CD8-positive, alpha-beta memory T cell (primary cell): ENCODE measurements around the gene PRKG1. TPM values are rescaled to one million over a fixed set of nuclear protein-coding genes. Genes with fewer than 3 reads are reported as not detected.

Experiments used
- CTCF ChIA-PET: fragments of 350-600 bp; sonication (Branson Sonifier 250); formaldehyde crosslinking; loops from one replicate; lab custom pipeline; 2021; ENCODE audit warnings: antibody characterized with exemption; lab: Charles Lee
- POLR2A ChIA-PET: fragments of 350-600 bp; sonication (Branson Sonifier 250); formaldehyde crosslinking; loops from one replicate; lab custom pipeline; 2021; ENCODE audit warnings: antibody characterized with exemption; lab: Charles Lee
- DNase-seq, 5 donors: peaks; one replicate each; pipeline versions ENCODE4 v3.0.0 to v3.0.0-alpha.2; 2020 to 2022; ENCODE audit warnings: mixed read lengths in 1 of 5
- H3K27ac ChIP-seq: one replicate; pipeline ENCODE4 v1.7.0; 2013; ENCODE audit warnings: low read depth, mild to moderate bottlenecking, low read length, moderate library complexity
- H3K27me3 ChIP-seq: 2 replicates; pipeline ENCODE4 v1.7.0; 2013; ENCODE audit warnings: low read length, mild to moderate bottlenecking; ENCODE audit not compliant: insufficient read depth, poor library complexity, severe bottlenecking
- H3K36me3 ChIP-seq: 2 replicates; pipeline ENCODE4 v1.7.0; 2013; ENCODE audit warnings: mild to moderate bottlenecking, low read length, moderate library complexity; ENCODE audit not compliant: insufficient read depth
- H3K4me1 ChIP-seq: 2 replicates; pipeline ENCODE4 v1.7.0; 2013; ENCODE audit warnings: mild to moderate bottlenecking, low read length, moderate library complexity; ENCODE audit not compliant: insufficient read depth
- H3K4me3 ChIP-seq: 2 replicates; pipeline ENCODE4 v1.7.0; 2013; ENCODE audit warnings: mild to moderate bottlenecking, low read length
- H3K9me3 ChIP-seq: 2 replicates; pipeline ENCODE4 v1.7.0; 2013; ENCODE audit warnings: mild to moderate bottlenecking, low read length
- H3K27ac Mint-ChIP-seq, 8 donors: one replicate each; pipeline ENCODE4 v1.8.0; 2020 to 2021; ENCODE audit warnings: mixed read lengths in 8 of 8, mild to moderate bottlenecking in 6 of 8, inconsistent platforms in 3 of 8, moderate library complexity in 3 of 8
- H3K27me3 Mint-ChIP-seq, 2 donors: one replicate each; pipeline ENCODE4 v1.8.0; 2020 to 2021; ENCODE audit warnings: mixed read lengths in 2 of 2, mild to moderate bottlenecking in 1 of 2, moderate library complexity in 1 of 2
- H3K36me3 Mint-ChIP-seq, 3 donors: one replicate each; pipeline ENCODE4 v1.8.0; 2020 to 2021; ENCODE audit warnings: mixed read lengths in 3 of 3, inconsistent platforms in 1 of 3, mild to moderate bottlenecking in 1 of 3
- H3K4me1 Mint-ChIP-seq, 3 donors: one replicate each; pipeline ENCODE4 v1.8.0; 2020 to 2021; ENCODE audit warnings: mixed read lengths in 3 of 3, inconsistent platforms in 1 of 3, mild to moderate bottlenecking in 1 of 3
- H3K4me3 Mint-ChIP-seq, 7 donors: one replicate each; pipeline ENCODE4 v1.8.0; 2020 to 2021; ENCODE audit warnings: mixed read lengths in 7 of 7, mild to moderate bottlenecking in 6 of 7, moderate library complexity in 4 of 7, inconsistent platforms in 2 of 7
- H3K9me3 Mint-ChIP-seq, 5 donors: one replicate each; pipeline ENCODE4 v1.8.0; 2020 to 2022; ENCODE audit warnings: mixed read lengths in 5 of 5, mild to moderate bottlenecking in 3 of 5, moderate library complexity in 2 of 5, inconsistent platforms in 1 of 5
- polyA plus RNA-seq: library from polyadenylated mRNA; unstranded; fragments of 300-500 nt; fragmentation: Illumina TruSeq; gene quantifications from one replicate; pipeline ENCODE4 v1.2.3, GENCODE V29; 2021
- total RNA-seq, 2 experiments: library from RNA; stranded (reverse); gene quantifications; one replicate each; pipeline ENCODE4 v1.2.3, GENCODE V29; 2021

Gene PRKG1
- total and polyA plus RNA-seq, 3 experiments from 2014 or later: not detected

DNA sequence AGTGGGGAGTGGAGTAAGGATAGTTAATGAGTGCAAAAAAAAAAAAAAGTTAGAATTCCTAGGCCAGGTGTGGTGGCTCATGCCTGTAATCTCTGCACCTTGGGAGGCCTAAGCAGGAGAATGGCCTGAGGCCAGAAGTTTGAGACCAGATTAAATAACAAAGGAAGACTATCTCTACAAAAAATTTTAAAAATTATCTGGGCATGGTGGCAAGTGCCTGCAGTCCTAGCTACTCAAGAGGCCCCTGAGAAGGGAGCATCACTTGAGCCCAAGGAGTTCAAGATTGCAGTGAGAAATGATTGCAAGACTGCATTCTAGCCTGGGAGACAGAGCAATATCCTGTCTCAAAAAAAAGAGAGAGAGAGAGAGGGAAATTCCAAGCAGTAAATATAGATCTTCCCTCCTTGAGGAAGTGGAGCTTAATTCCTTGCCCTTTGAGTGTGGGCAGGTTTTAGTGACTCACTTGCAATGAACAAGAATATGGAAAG lies 644.6 kb downstream of the PRKG1 start:
- H3K27me3 ChIP-seq: no peaks in the 10 kb centered on the region
- no peaks in the 10 kb centered on the region for H3K36me3 ChIP-seq
- H3K9me3 ChIP-seq: no peaks in the 10 kb centered on the region
- Mint-ChIP-seq H3K4me3 (no peak overlapping the region), H3K27me3 (peaks cover 13 to 38% of the 10 kb centered on the region in 2 donors), H3K27ac (peak overlapping the region in 1 of 8 donors; percentile 19), H3K9me3 (no peaks in the 10 kb centered on the region), H3K36me3 (no peaks in the 10 kb centered on the region), H3K4me1 (no peaks in the 10 kb centered on the region)
- H3K4me1 ChIP-seq: no peaks in the 10 kb centered on the region
- H3K4me3 ChIP-seq: no peak overlapping the region
- H3K27ac ChIP-seq: no peak overlapping the region
- no peak for DNase-seq
- CTCF ChIA-PET: no interaction called here
- POLR2A ChIA-PET: no interaction called here

DNA sequence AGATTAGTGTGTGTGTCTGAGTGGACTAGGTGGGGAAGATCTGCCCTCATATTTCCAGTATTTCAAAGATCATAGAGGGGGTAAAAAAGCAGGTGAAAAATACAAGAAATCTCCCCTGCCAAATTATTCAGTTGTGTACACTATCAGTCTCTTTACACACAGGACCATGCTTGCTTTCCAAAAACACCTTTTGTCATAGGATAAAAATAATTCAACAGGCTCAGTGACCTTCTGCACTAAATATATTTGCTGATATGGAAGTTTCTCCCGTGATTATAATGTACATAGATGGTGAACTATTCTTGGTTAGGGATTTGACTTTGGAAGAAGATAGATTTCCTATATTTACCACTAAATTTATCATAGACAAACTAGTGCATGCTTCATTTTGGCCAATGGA lies 649.8 kb downstream of the PRKG1 start:
- Histone ChIP-seq H3K4me1 (no peaks in the 10 kb centered on the region), H3K27ac (no peak overlapping the region), H3K27me3 (no peaks in the 10 kb centered on the region), H3K36me3 (no peaks in the 10 kb centered on the region), H3K4me3 (no peak overlapping the region), H3K9me3 (no peaks in the 10 kb centered on the region)
- no peak for DNase-seq
- Mint-ChIP-seq H3K4me3 (no peak overlapping the region), H3K9me3 (no peaks in the 10 kb centered on the region), H3K27me3 (peaks cover 5 to 18% of the 10 kb centered on the region in 2 donors), H3K4me1 (no peaks in the 10 kb centered on the region), H3K36me3 (no peaks in the 10 kb centered on the region), H3K27ac (no peak overlapping the region)
- ChIA-PET CTCF (no interaction called here), POLR2A (no interaction called here)

GRCh38 chr10:51729822-51730555 lies 655.7 kb downstream of the PRKG1 start:
- Histone ChIP-seq H3K27ac (no peak overlapping the region), H3K27me3 (no peaks in the 10 kb centered on the region), H3K4me1 (no peaks in the 10 kb centered on the region), H3K9me3 (no peaks in the 10 kb centered on the region), H3K4me3 (no peak overlapping the region), H3K36me3 (no peaks in the 10 kb centered on the region)
- Mint-ChIP-seq H3K9me3 (no peaks in the 10 kb centered on the region), H3K36me3 (no peaks in the 10 kb centered on the region), H3K4me1 (no peaks in the 10 kb centered on the region), H3K27ac (no peak overlapping the region), H3K27me3 (peaks cover 0 to 9% of the 10 kb centered on the region in 2 donors), H3K4me3 (no peak overlapping the region)
- CTCF ChIA-PET: no interaction called here
- DNase-seq: no peak
- POLR2A ChIA-PET: no interaction called here

DNA sequence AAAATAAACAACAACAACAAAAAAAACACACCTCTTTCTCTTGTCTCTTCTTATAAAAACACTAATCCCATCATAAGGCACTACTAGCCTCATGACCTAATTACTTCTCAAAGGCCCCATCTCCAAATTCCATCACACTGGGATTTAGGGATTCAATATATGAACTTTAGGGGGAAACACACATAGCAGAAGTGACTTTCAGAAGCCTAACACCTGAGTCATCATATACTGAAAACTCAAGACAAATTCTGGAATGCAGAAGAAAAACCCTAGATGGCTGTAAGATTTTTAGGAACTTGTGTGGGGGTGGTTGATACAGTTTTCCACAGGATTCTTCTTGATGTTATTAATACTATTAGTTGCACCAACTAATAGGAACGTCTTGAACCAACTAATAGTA lies 658.8 kb downstream of the PRKG1 start:
- H3K9me3 ChIP-seq: no peaks in the 10 kb centered on the region
- H3K27ac ChIP-seq: no peak overlapping the region
- H3K27me3 ChIP-seq: no peaks in the 10 kb centered on the region
- Mint-ChIP-seq H3K4me3 (no peak overlapping the region), H3K27me3 (peaks cover 0 to 8% of the 10 kb centered on the region in 2 donors), H3K4me1 (no peaks in the 10 kb centered on the region), H3K36me3 (no peaks in the 10 kb centered on the region), H3K27ac (no peak overlapping the region), H3K9me3 (no peaks in the 10 kb centered on the region)
- no peak for DNase-seq
- no peak overlapping the region for H3K4me3 ChIP-seq
- no peaks in the 10 kb centered on the region for H3K4me1 ChIP-seq
- H3K36me3 ChIP-seq: no peaks in the 10 kb centered on the region
- POLR2A ChIA-PET: no interaction called here
- CTCF ChIA-PET: no interaction called here

GRCh38 chr10:51743146-51743545 lies 668.9 kb downstream of the PRKG1 start:
- Mint-ChIP-seq H3K9me3 (no peaks in the 10 kb centered on the region), H3K27me3 (peaks cover 0 to 12% of the 10 kb centered on the region in 2 donors), H3K4me1 (no peaks in the 10 kb centered on the region), H3K4me3 (no peak overlapping the region), H3K27ac (peak overlapping the region in 1 of 8 donors; percentile 59), H3K36me3 (no peaks in the 10 kb centered on the region)
- no peaks in the 10 kb centered on the region for H3K36me3 ChIP-seq
- H3K4me1 ChIP-seq: no peaks in the 10 kb centered on the region
- no peaks in the 10 kb centered on the region for H3K27me3 ChIP-seq
- DNase-seq: no peak
- ChIA-PET POLR2A (no interaction called here), CTCF (no interaction called here)
- no peak overlapping the region for H3K4me3 ChIP-seq
- H3K27ac ChIP-seq: no peak overlapping the region
- H3K9me3 ChIP-seq: no peaks in the 10 kb centered on the region

DNA sequence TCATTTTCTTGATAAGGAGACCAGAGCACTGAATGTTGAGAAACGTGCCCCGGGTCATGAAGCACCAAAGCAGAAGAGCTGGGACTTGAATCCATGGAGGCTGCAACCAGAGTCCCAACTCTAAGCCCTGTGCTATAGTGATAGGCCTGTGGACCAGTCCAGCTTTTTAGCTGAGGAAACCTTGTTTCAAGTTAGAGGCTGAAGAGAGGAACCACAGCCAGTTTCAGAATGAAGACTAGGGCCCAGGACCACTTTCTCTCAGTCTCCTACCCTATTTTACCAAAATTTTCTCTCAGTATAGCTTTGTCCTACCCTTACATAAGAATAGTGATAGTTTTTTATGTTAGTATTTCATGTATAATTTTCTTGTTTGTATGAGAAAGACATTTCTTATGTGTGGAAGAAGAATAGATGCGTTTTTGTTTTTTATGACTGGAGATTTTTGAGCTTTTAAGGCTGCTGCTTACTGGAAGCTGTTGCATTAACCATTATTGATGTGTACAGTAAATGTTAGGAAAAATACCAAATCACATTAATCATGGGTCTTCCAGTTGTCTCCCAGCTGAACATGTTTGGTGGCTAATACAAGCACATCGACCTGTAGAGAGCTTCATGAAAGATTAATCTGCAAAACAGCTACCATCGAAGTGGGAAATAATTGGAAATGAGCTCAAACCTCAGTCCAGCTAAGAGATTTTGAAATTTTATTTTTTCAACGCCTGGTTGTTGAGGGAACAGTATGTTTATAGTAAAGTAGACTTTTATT lies 670.1 kb downstream of the PRKG1 start:
- POLR2A ChIA-PET: no interaction called here
- CTCF ChIA-PET: no interaction called here
- Mint-ChIP-seq H3K27ac (no peak overlapping the region), H3K36me3 (no peaks in the 10 kb centered on the region), H3K27me3 (peaks cover 0 to 10% of the 10 kb centered on the region in 2 donors), H3K4me1 (no peaks in the 10 kb centered on the region), H3K4me3 (no peak overlapping the region), H3K9me3 (no peaks in the 10 kb centered on the region)
- no peak overlapping the region for H3K4me3 ChIP-seq
- H3K27ac ChIP-seq: no peak overlapping the region
- H3K27me3 ChIP-seq: no peaks in the 10 kb centered on the region
- no peak for DNase-seq
- no peaks in the 10 kb centered on the region for H3K9me3 ChIP-seq
- H3K36me3 ChIP-seq: no peaks in the 10 kb centered on the region
- no peaks in the 10 kb centered on the region for H3K4me1 ChIP-seq

DNA sequence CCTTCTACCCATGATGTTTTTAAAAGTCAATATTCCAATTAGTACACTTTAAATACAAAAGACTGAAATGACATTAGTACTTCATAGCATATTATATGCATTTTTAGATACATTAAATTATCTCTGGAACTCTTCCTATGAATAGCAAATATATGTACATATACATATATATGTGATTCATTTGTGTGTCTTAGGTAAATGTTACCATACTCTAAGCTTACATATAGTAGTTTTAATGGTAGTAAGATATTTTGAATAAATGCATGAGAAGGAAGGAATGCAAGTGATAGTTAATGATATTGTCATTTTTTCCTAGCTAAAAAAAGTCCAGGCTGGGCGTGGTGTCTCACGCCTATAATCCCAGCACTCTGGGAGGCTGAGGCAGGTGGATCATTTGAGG lies 671.1 kb downstream of the PRKG1 start:
- H3K4me3 Mint-ChIP-seq: no peak overlapping the region
- no peak for DNase-seq
- no peaks in the 10 kb centered on the region for H3K9me3 Mint-ChIP-seq
- POLR2A ChIA-PET: no interaction called here
- no peaks in the 10 kb centered on the region for H3K27me3 ChIP-seq
- no peaks in the 10 kb centered on the region for H3K4me1 Mint-ChIP-seq
- H3K36me3 Mint-ChIP-seq: no peaks in the 10 kb centered on the region
- CTCF ChIA-PET: no interaction called here
- no peak overlapping the region for H3K27ac Mint-ChIP-seq
- H3K27me3 Mint-ChIP-seq: peaks cover 0 to 10% of the 10 kb centered on the region in 2 donors
- no peaks in the 10 kb centered on the region for H3K9me3 ChIP-seq
- no peaks in the 10 kb centered on the region for H3K4me1 ChIP-seq
- H3K36me3 ChIP-seq: no peaks in the 10 kb centered on the region
- H3K27ac ChIP-seq: no peak overlapping the region
- H3K4me3 ChIP-seq: no peak overlapping the region

DNA sequence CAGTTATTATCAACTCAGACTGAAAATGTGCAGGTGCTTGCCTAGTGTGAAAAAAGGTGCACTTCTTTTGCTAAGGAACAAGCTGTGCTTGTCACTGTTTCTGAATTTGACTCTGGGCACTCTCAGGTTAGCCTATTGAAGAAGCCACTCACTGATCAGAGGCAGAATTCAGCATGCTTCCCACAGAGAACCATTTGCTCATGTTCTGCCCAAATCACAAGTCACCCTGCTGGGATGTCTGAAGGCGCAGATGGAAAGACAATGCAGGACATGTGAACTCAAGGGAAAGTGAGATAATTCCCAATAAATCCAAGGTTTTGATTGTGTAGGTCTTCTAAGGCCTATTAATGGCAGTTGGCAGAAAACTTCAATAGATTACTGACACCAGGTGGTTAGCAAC lies 672.9 kb downstream of the PRKG1 start:
- H3K9me3 Mint-ChIP-seq: no peaks in the 10 kb centered on the region
- H3K4me1 ChIP-seq: no peaks in the 10 kb centered on the region
- no peak overlapping the region for H3K4me3 ChIP-seq
- H3K27ac Mint-ChIP-seq: no peak overlapping the region
- H3K4me1 Mint-ChIP-seq: no peaks in the 10 kb centered on the region
- H3K27ac ChIP-seq: no peak overlapping the region
- CTCF ChIA-PET: no interaction called here
- H3K36me3 ChIP-seq: no peaks in the 10 kb centered on the region
- H3K27me3 Mint-ChIP-seq: peaks cover 0 to 2% of the 10 kb centered on the region in 2 donors
- H3K9me3 ChIP-seq: no peaks in the 10 kb centered on the region
- H3K36me3 Mint-ChIP-seq: no peaks in the 10 kb centered on the region
- POLR2A ChIA-PET: no interaction called here
- DNase-seq: no peak
- H3K4me3 Mint-ChIP-seq: no peak overlapping the region
- H3K27me3 ChIP-seq: no peaks in the 10 kb centered on the region
